ENCODE results near the gene LCN10.

The LCN10 gene

GRCh38 chr9:136754626-136755301, 12.0 kb upstream of the LCN10 start:
- DNase-seq: no peak

GRCh38 chr9:136754059-136754572, 11.4 kb upstream of the LCN10 start:
- no peak for DNase-seq

GRCh38 chr9:136753371-136754058, 10.8 kb upstream of the LCN10 start:
- no peak for DNase-seq

GRCh38 chr9:136751814-136752213, 9.1 kb upstream of the LCN10 start:
- DNase-seq: no peak

GRCh38 chr9:136751244-136751643, 8.5 kb upstream of the LCN10 start:
- DNase-seq: no peak

- peak in 1 of 5 experiments; percentile 82 for DNase-seq
Measured at GRCh38 chr9:136750526-136750925, 7.8 kb upstream of the LCN10 start.

- DNase-seq: no peak
Measured at GRCh38 chr9:136748666-136749611, 6.2 kb upstream of the LCN10 start.

- DNase-seq: no peak
Measured at GRCh38 chr9:136748201-136748600, 5.5 kb upstream of the LCN10 start, which contains the start of gene LCN6. TSS of gene LCN6 (minus strand) at chr9:136748525. CDS start at chr9:136748483, 42 bp downstream.

- DNase-seq: no peak
Measured at GRCh38 chr9:136747161-136748060, 4.7 kb upstream of the LCN10 start.

GRCh38 chr9:136746621-136747020, 3.9 kb upstream of the LCN10 start:
- no peak for DNase-seq

GRCh38 chr9:136746155-136746490, 3.4 kb upstream of the LCN10 start:
- no peak for DNase-seq

- no peak for DNase-seq
Measured at GRCh38 chr9:136745389-136746154, 2.8 kb upstream of the LCN10 start.

GRCh38 chr9:136744773-136745172, 2.0 kb upstream of the LCN10 start:
- no peak for DNase-seq

- DNase-seq: no peak
Measured at GRCh38 chr9:136743639-136744211, 985 bp upstream of the LCN10 start.

- no peak for DNase-seq
Measured at GRCh38 chr9:136741883-136742571, 713 bp downstream of the LCN10 start.

GRCh38 chr9:136740971-136741882, 1.5 kb downstream of the LCN10 start:
- no peak for DNase-seq

- DNase-seq: no peak
Measured at GRCh38 chr9:136740491-136740890, 2.2 kb downstream of the LCN10 start.

- DNase-seq: no peak
Measured at GRCh38 chr9:136740069-136740468, 2.7 kb downstream of the LCN10 start.

GRCh38 chr9:136739509-136739908, 3.2 kb downstream of the LCN10 start:
- DNase-seq: no peak
